ENCODE measurements around the gene VSTM4.

VSTM4 gene

DNA sequence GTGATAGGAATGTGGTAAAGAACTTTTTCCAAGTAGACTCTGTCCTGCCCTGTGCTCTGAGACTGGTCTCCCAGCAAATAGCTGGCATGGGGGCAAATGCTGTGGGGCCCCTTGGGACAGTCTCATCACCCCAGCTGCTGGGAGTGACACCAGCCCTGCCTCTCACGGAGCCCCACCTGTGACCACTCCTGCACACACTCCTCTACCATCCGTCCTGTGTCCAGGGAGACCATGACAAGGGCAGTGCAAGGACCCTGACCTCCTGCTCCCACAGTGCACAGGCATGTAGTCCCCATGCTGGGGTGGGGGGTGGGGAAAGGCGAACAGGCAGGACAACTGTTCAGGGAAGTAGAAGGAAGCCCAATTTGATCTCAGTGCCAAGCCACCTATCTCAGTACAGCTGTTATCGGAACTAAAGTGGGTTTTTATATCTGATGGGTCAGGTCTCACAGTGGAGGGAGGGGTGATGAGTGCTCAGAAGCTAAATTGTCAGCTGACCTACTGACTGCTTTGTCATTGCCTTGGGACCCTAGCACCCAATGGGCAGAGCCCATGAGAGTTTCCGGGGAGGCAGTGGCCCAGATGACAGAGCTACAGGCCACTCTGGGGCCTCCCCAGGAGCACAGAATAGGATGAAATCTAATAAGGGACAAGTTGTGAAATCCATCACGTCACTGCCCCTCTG is 24.5 kb downstream of the VSTM4 start:
- no peak for ATAC-seq (replicated peaks)
- no peak overlapping the region for H3K27ac Mint-ChIP-seq
- DNase-seq = no peak
- H3K4me3 Mint-ChIP-seq = no peak overlapping the region
- no peaks in the 10 kb centered on the region for H3K4me1 Mint-ChIP-seq (ENCODE audit: low read depth in 2 of 2)
- peaks cover 0 to 2% of the 10 kb centered on the region in 2 donors for H3K9me3 Mint-ChIP-seq
- peaks cover 14 to 33% of the 10 kb centered on the region in 2 donors for H3K27me3 Mint-ChIP-seq
- H3K36me3 Mint-ChIP-seq (ENCODE audit: insufficient read depth) = peaks cover 2% of the 10 kb centered on the region

GRCh38 chr10:49090189-49090575 is 25.1 kb downstream of the VSTM4 start:
- peaks cover 2% of the 10 kb centered on the region for H3K36me3 Mint-ChIP-seq (ENCODE audit: insufficient read depth)
- no peaks in the 10 kb centered on the region for H3K4me1 Mint-ChIP-seq (ENCODE audit: low read depth in 2 of 2)
- ATAC-seq (replicated peaks) (no peak), DNase-seq (no peak)
- no peak overlapping the region for H3K4me3 Mint-ChIP-seq
- peaks cover 14 to 33% of the 10 kb centered on the region in 2 donors for H3K27me3 Mint-ChIP-seq
- H3K27ac Mint-ChIP-seq = no peak overlapping the region
- peaks cover 0 to 2% of the 10 kb centered on the region in 2 donors for H3K9me3 Mint-ChIP-seq

DNA sequence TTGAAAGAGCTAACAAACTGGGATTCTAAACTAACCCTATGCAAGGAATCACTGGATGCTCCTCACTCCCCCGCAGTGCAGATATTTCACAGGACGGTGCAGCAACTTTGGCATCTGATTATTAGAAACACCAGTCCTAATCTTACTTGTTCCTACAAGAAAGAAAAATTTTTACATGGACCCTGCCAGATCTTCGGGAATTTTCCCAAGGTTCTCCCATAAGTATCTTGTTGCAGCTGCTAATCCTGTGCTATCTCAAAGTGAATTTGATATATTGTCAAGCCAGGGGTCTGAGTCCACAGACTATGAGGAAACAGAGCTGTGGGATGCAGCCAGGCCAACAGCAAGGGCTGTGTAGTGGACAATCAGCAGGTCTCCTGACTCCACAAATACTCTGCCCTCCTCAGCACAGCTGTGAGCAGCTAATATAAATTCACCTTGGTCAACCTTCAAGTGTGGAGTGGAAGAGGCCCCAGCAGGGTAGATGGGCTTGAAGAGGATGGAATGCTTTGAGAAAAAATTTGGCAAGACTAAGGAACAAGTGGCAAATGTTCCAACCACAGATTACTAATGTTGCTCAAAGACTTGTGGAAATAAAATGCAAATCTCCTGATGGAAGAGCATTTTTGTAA is 25.6 kb downstream of the VSTM4 start:
- peaks cover 0 to 2% of the 10 kb centered on the region in 2 donors for H3K9me3 Mint-ChIP-seq
- peaks cover 2% of the 10 kb centered on the region for H3K36me3 Mint-ChIP-seq (ENCODE audit: insufficient read depth)
- H3K4me1 Mint-ChIP-seq (ENCODE audit: low read depth in 2 of 2) = no peaks in the 10 kb centered on the region
- no peak for DNase-seq
- H3K27me3 Mint-ChIP-seq = peaks cover 14 to 33% of the 10 kb centered on the region in 2 donors
- H3K4me3 Mint-ChIP-seq = no peak overlapping the region
- ATAC-seq (replicated peaks) = no peak
- no peak overlapping the region for H3K27ac Mint-ChIP-seq

- H3K27me3 Mint-ChIP-seq = peaks cover 14 to 33% of the 10 kb centered on the region in 2 donors
These were observed 26.2 kb downstream of the VSTM4 start for GRCh38 chr10:49089152-49089551.

DNA sequence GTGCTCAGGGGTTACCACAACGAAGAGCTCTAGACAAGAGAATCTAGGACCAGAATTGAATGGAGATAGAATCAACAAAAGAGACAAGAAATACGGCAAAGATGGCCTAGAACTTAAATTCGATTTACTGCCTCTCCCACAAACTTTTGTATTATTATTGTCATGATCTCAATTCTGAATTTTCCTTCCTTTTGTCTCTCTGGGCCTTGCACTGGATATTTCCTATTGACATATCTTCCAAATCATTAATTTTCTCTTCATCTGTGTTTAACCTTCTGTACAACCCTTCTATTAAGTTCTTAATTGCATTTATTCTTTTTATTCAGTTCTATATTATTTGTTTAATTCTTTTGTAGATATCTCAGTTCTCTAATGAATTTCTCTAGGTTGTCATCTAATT is 28.4 kb downstream of the VSTM4 start:
- Mint-ChIP-seq H3K9me3 (peaks cover 0 to 2% of the 10 kb centered on the region in 2 donors), H3K4me1 (ENCODE audit: low read depth in 2 of 2) (no peaks in the 10 kb centered on the region), H3K36me3 (ENCODE audit: insufficient read depth) (no peaks in the 10 kb centered on the region), H3K27ac (no peak overlapping the region), H3K4me3 (no peak overlapping the region), H3K27me3 (peaks cover 7 to 24% of the 10 kb centered on the region in 2 donors)
- ATAC-seq (replicated peaks) (no peak), DNase-seq (no peak)

More at GRCh38 chr10:49089152-49089551, 26.2 kb downstream of the VSTM4 start:
- peaks cover 2% of the 10 kb centered on the region for H3K36me3 Mint-ChIP-seq (ENCODE audit: insufficient read depth)
- no peaks in the 10 kb centered on the region for H3K4me1 Mint-ChIP-seq (ENCODE audit: low read depth in 2 of 2)
- peaks cover 0 to 2% of the 10 kb centered on the region in 2 donors for H3K9me3 Mint-ChIP-seq
- no peak for DNase-seq
- H3K27ac Mint-ChIP-seq = no peak overlapping the region
- no peak for ATAC-seq (replicated peaks)
- H3K4me3 Mint-ChIP-seq = no peak overlapping the region

- ATAC-seq (replicated peaks) = no peak
- Mint-ChIP-seq H3K4me1 (ENCODE audit: low read depth in 2 of 2) (no peaks in the 10 kb centered on the region), H3K27ac (no peak overlapping the region), H3K9me3 (peaks cover 0 to 2% of the 10 kb centered on the region in 2 donors), H3K27me3 (peaks cover 0 to 2% of the 10 kb centered on the region in 2 donors), H3K4me3 (no peak overlapping the region), H3K36me3 (ENCODE audit: insufficient read depth) (no peaks in the 10 kb centered on the region)
- no peak for DNase-seq
These were observed 32.1 kb downstream of the VSTM4 start for GRCh38 chr10:49083261-49083660.

DNA sequence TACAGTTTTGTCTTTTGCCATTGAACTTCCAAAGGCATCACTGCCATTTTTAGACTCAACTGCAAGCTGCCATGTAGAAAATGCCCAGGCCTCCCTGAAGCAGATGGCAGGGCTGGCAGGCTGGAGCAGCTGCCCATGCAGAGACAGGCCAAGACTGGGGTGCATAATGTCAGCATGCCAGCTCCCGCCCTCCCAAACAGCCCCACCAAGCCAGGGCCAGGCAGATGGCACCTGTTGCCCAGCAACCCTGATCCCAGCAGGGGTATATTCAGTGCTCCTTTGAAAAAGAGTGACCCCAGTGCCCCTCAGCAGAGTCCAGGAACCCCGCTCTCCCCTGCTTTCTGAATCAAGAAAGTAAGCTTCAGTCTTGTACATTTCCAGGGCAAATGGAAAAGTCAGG is 32.6 kb downstream of the VSTM4 start:
- H3K4me1 Mint-ChIP-seq (ENCODE audit: low read depth in 2 of 2) = no peaks in the 10 kb centered on the region
- H3K27ac Mint-ChIP-seq = no peak overlapping the region
- no peaks in the 10 kb centered on the region for H3K27me3 Mint-ChIP-seq
- no peak overlapping the region for H3K4me3 Mint-ChIP-seq
- peaks cover 0 to 2% of the 10 kb centered on the region in 2 donors for H3K9me3 Mint-ChIP-seq
- no peak for DNase-seq
- no peak for ATAC-seq (replicated peaks)
- no peaks in the 10 kb centered on the region for H3K36me3 Mint-ChIP-seq (ENCODE audit: insufficient read depth)

GRCh38 chr10:49081547-49082275 is 33.6 kb downstream of the VSTM4 start:
- Mint-ChIP-seq H3K9me3 (no peaks in the 10 kb centered on the region), H3K27ac (no peak overlapping the region), H3K36me3 (ENCODE audit: insufficient read depth) (no peaks in the 10 kb centered on the region), H3K4me3 (no peak overlapping the region), H3K4me1 (ENCODE audit: low read depth in 2 of 2) (peaks cover 0 to 1% of the 10 kb centered on the region in 2 donors), H3K27me3 (peaks cover 8 to 9% of the 10 kb centered on the region in 2 donors)
- no peak for DNase-seq
- ATAC-seq (replicated peaks) = no peak

GRCh38 chr10:49080965-49081364 is 34.4 kb downstream of the VSTM4 start:
- H3K27me3 Mint-ChIP-seq = peaks cover 15 to 16% of the 10 kb centered on the region in 2 donors
- H3K36me3 Mint-ChIP-seq (ENCODE audit: insufficient read depth) = no peaks in the 10 kb centered on the region
- ATAC-seq (replicated peaks) (no peak), DNase-seq (no peak)
- H3K9me3 Mint-ChIP-seq = no peaks in the 10 kb centered on the region
- H3K4me3 Mint-ChIP-seq = no peak overlapping the region
- H3K4me1 Mint-ChIP-seq (ENCODE audit: low read depth in 2 of 2) = peaks cover 3 to 4% of the 10 kb centered on the region in 2 donors
- no peak overlapping the region for H3K27ac Mint-ChIP-seq

- Mint-ChIP-seq H3K27ac (no peak overlapping the region), H3K9me3 (no peaks in the 10 kb centered on the region), H3K36me3 (ENCODE audit: insufficient read depth) (no peaks in the 10 kb centered on the region), H3K4me3 (no peak overlapping the region), H3K27me3 (peaks cover 21 to 25% of the 10 kb centered on the region in 2 donors), H3K4me1 (ENCODE audit: low read depth in 2 of 2) (peaks cover 3 to 5% of the 10 kb centered on the region in 2 donors)
- no peak for DNase-seq
- no peak for ATAC-seq (replicated peaks)
These were observed 35.3 kb downstream of the VSTM4 start for GRCh38 chr10:49080071-49080470.

DNA sequence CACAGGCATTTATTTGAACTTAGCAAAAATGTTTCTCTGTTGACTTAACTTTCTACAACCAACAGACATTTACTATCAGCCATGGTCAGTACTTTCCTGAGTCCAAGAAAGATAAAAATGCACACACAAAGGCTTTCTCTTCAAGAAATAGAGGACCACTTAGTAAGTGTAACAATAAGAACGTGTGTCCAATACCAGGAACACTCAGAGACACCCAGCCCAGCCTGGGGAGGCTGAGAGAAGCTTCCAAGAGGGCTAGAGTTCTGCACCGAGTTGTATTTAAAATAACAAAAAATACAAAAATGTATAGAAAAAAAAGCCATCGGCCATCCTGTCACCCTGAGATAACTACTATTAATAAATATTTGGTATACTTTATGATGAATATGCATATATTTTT is 35.8 kb downstream of the VSTM4 start:
- no peak for DNase-seq
- Mint-ChIP-seq H3K4me3 (no peak overlapping the region), H3K27me3 (peaks cover 22 to 30% of the 10 kb centered on the region in 2 donors), H3K9me3 (no peaks in the 10 kb centered on the region), H3K27ac (no peak overlapping the region), H3K36me3 (ENCODE audit: insufficient read depth) (no peaks in the 10 kb centered on the region), H3K4me1 (ENCODE audit: low read depth in 2 of 2) (peaks cover 3 to 5% of the 10 kb centered on the region in 2 donors)
- no peak for ATAC-seq (replicated peaks)

GRCh38 chr10:49079072-49079471 is 36.2 kb downstream of the VSTM4 start:
- H3K4me3 Mint-ChIP-seq = no peak overlapping the region
- no peak for ATAC-seq (replicated peaks)
- DNase-seq = no peak
- H3K27ac Mint-ChIP-seq = no peak overlapping the region
- peaks cover 22 to 30% of the 10 kb centered on the region in 2 donors for H3K27me3 Mint-ChIP-seq
- no peaks in the 10 kb centered on the region for H3K36me3 Mint-ChIP-seq (ENCODE audit: insufficient read depth)
- no peaks in the 10 kb centered on the region for H3K9me3 Mint-ChIP-seq
- H3K4me1 Mint-ChIP-seq (ENCODE audit: low read depth in 2 of 2) = peaks cover 3 to 5% of the 10 kb centered on the region in 2 donors

DNA sequence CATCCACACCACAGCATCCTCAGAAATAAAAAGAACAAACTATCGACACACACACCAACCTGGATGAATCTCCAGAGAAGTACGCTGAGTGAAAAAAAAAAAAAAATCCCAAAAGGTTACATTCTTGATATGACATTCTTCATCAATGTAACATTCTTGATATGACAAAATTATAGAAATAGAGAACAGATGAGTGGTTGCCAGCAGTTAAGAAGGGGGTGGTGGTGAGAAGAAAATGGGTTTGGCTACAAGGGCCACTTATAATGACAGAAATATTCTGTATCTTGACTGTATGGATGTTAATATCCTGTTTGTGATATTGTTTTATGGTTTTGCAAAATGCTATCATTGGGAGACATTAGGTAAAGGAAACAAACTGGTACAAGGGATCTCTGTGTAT is 36.9 kb downstream of the VSTM4 start:
- ATAC-seq (replicated peaks) = no peak
- H3K27ac Mint-ChIP-seq = no peak overlapping the region

More for the DNA sequence above, 36.9 kb downstream of the VSTM4 start:
- H3K27me3 Mint-ChIP-seq = peaks cover 22 to 30% of the 10 kb centered on the region in 2 donors
- peaks cover 3 to 5% of the 10 kb centered on the region in 2 donors for H3K4me1 Mint-ChIP-seq (ENCODE audit: low read depth in 2 of 2)
- DNase-seq = no peak
- H3K9me3 Mint-ChIP-seq = no peaks in the 10 kb centered on the region
- no peak overlapping the region for H3K4me3 Mint-ChIP-seq
- no peaks in the 10 kb centered on the region for H3K36me3 Mint-ChIP-seq (ENCODE audit: insufficient read depth)

All from effector memory CD8-positive, alpha-beta T cell (primary cell).